Skin of body (tissue), 2 donors: Measurements from ENCODE around the gene TRAF3. TPM values are rescaled to one million over a fixed set of nuclear protein-coding genes. Genes with fewer than 3 reads are reported as not detected.

ENCODE experiments used
- DNase-seq: peaks from one replicate; lab custom pipeline; 2025; lab: John Stamatoyannopoulos, UW
- total RNA-seq: library from RNA; depleted of rRNA; stranded (reverse); fragments of >200 nt; gene quantifications from one replicate; pipeline ENCODE4 v1.2.3, GENCODE V29; 2014

TRAF3 gene
- total RNA-seq, 1 donor from 2014 or later = 13.4 TPM

GRCh38 chr14:102937331-102938175 lies 160.3 kb downstream of the TRAF3 start:
- no peak for DNase-seq

GRCh38 chr14:102938191-102938590 lies 160.9 kb downstream of the TRAF3 start:
- DNase-seq = no peak

- DNase-seq = no peak
These were observed 162.1 kb downstream of the TRAF3 start for GRCh38 chr14:102939329-102939728.

GRCh38 chr14:102939820-102940561 lies 162.7 kb downstream of the TRAF3 start:
- DNase-seq = no peak

- DNase-seq = no peak
These were observed 163.6 kb downstream of the TRAF3 start for GRCh38 chr14:102940729-102941362.

GRCh38 chr14:102941419-102942011 lies 164.3 kb downstream of the TRAF3 start:
- no peak for DNase-seq

- DNase-seq = no peak
These were observed 164.8 kb downstream of the TRAF3 start for GRCh38 chr14:102942069-102942468.

- no peak for DNase-seq
These were observed 166.2 kb downstream of the TRAF3 start for GRCh38 chr14:102943454-102943853.

GRCh38 chr14:102943979-102944378 lies 166.7 kb downstream of the TRAF3 start:
- DNase-seq = no peak

GRCh38 chr14:102944448-102945330 lies 167.4 kb downstream of the TRAF3 start:
- DNase-seq = no peak

- peak; percentile 29 for DNase-seq
These were observed 168.3 kb downstream of the TRAF3 start for GRCh38 chr14:102945346-102946130.

- DNase-seq = no peak
These were observed 170.3 kb downstream of the TRAF3 start for GRCh38 chr14:102947321-102948103.

GRCh38 chr14:102948698-102949061 lies 171.4 kb downstream of the TRAF3 start:
- no peak for DNase-seq

GRCh38 chr14:102949062-102949800 lies 172.0 kb downstream of the TRAF3 start:
- DNase-seq = peak; percentile 52

- no peak for DNase-seq
These were observed 172.7 kb downstream of the TRAF3 start for GRCh38 chr14:102949801-102950451.

GRCh38 chr14:102951034-102951433 lies 173.8 kb downstream of the TRAF3 start:
- DNase-seq = no peak

GRCh38 chr14:102951799-102952198 lies 174.6 kb downstream of the TRAF3 start:
- DNase-seq = no peak

GRCh38 chr14:102952276-102952675 lies 175.0 kb downstream of the TRAF3 start:
- no peak for DNase-seq
